Stimulated activated CD8-positive, alpha-beta memory T cell treated with anti-CD3 and anti-CD28 coated beads, Interleukin-15, amount 100 ng/mL, for 1 hour (primary cell): ENCODE results near the gene NKAIN1.
"Not testable (repeated sequence)": the region's sequence is repeated elsewhere in the genome, so short reads cannot be mapped to it uniquely, and the experiment has no call there.

ENCODE experiments used
- DNase-seq: peaks from one replicate; pipeline ENCODE4 v3.0.0-alpha.2; 2020; ENCODE audit warnings: low read depth

The NKAIN1 gene

DNA sequence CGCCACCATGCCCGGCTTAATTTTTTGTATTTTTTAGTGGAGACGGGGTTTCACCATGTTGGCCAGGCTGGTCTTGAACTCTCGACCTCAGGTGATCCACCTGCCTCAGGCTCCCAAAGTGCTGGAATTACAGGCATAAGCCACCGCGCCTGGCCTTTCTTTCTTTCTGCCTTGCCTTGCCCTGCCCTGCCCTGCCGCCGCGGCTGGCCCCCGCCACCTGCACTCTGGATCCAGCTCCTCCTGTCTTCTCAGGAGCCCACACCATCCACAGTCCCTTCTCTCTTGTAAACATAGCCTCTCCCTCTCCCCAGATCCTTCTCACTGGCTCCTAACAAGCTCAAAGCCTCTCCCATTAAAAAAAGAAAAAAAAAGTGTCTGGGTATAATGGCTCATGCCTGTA is 44.4 kb downstream of the NKAIN1 start:
- not testable (repeated sequence) for DNase-seq

GRCh38 chr1:31193729-31194128 is 46.0 kb downstream of the NKAIN1 start:
- DNase-seq: no peak

- DNase-seq: no peak
Measured at GRCh38 chr1:31191281-31191680, 48.4 kb downstream of the NKAIN1 start.

GRCh38 chr1:31189696-31190674 is 49.7 kb downstream of the NKAIN1 start:
- DNase-seq: no peak

- no peak for DNase-seq
Measured at GRCh38 chr1:31183927-31184554, 55.6 kb downstream of the NKAIN1 start.

DNA sequence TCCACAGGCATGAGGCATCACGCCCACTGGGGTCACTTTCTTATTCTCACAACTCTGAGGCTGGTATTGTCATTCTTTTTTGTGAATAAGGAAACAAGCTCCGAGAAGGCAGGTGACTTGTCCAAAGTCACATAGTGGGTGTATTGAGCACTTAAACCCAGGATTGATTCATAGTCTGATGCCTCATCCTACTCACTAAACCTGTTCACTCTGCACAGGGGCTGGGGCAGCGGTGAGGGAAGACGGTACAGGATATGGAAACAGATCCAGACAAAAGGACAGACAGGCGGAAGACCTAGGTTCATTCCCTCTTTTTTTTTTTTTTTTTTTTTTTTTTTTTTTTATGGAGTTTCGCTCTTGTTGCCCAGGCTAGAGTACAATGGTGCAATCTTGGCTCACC is 56.6 kb downstream of the NKAIN1 start:
- DNase-seq: no peak

DNA sequence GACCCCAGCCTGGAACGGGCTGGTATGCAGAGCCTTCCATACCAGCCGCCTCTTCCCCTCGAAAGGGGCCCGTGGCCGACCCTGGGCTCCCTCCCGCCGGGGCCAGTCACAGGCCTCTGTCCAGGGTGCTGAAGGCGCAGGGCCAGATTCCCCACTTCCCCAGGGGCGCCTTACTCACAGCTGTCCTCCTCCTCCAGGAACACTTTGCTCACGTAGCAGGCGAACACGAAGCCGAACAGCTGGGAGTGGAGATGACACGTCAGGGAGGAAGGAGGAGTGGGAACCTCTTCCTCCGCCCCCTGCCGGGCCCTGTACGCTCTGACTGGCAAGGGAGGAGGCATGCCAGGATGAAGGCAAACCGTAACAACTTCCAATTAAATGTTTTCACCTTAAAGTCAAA is 57.3 kb downstream of the NKAIN1 start:
- peak; percentile 30 for DNase-seq

- DNase-seq: no peak
Measured at GRCh38 chr1:31181515-31182343, 58.0 kb downstream of the NKAIN1 start.

DNA sequence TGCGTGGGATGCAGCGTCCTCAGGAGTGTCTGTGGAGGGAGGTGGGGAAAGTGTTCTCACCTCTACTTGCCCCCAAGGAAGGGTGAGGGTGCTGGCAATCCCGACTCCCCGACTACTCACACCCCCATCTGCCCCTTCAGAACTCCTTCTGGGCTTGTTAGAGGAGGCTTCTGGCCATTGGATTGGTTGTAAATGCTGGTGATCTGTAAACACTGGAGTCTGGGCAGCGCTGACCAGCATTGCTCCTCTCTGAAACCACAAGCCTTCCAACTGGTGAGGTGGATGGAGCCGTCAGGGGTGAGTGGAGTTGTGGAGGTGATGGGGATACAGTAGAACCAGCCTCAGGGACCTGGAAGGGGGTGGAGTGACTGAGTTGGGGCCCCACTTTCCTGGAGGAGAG is 59.3 kb downstream of the NKAIN1 start:
- no peak for DNase-seq

- DNase-seq: not testable (repeated sequence)
Measured at GRCh38 chr1:31176291-31176690, 63.4 kb downstream of the NKAIN1 start.

DNA sequence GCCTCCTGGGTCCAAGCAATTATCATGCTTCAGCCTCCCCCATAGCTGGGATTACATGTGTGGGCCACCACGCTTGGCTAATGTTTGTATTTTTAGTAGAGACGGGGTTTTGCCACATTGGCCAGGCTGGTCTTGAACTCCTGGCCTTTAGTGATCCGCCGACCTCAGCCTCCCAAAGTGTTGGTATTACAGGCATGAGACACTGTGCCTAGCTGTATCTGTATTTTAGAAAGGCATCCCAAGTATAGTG is 69.3 kb downstream of the NKAIN1 start:
- DNase-seq: no peak

DNA sequence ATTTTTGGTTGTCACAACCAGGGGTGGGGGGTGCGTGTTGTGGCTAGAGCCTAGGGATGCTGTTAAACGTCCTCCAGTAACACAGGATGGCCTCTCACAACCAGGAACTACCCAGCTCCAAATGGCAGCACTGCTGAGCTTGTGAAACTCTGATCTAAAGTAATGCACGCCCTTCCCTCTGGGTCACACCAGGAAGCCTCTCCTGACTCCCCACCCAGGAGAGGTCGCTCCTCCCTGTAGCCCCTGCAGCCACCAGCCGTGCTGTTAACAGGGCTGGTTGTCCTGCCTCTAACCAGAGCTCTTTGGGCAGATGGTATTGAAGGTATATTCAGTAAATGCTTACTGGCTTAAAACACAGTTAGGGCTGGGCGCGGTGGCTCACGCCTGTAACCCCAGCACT is 73.2 kb downstream of the NKAIN1 start:
- DNase-seq: no peak

DNA sequence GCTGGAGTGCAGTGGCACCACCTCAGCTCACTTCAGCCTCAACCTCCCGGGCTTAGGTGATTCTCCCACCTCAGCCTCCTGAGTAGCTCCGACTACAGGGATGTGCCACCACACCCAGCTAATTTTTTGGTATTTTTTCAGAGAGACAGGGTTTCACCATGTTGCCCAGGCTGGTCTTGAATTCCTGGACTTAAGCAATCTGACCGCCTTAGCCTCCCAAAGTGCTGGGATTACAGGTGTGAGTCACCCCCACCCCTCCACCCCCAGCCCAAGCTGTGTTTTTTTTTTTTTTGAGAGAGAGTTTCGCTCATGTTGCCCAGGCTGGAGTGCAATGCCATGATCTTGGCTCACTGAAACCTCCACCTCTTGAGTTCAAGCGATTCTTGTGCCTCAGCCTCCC is 75.4 kb downstream of the NKAIN1 start:
- DNase-seq: no peak

- DNase-seq: no peak
Measured at GRCh38 chr1:31163866-31164265, 75.8 kb downstream of the NKAIN1 start.

DNA sequence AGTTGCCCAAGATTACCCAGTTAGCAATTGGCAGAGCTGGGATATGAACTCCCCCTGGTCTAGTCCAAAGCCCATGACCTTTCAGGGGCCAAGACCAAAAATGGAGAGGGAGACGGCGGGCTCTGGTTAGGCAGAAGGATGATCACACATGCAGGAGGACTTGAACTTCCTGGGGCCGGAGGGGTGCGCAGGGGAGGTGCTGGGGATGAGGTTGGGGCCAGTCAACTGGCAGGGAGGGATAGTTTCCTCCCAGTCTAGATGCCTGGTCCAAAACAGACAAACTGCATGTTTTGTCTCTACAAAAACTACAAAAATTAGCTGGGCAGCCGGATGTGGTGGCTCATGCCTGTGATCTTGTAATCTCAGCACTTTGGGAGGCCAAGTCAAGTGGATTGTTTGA is 78.1 kb downstream of the NKAIN1 start:
- no peak for DNase-seq

GRCh38 chr1:31159869-31160611 is 79.6 kb downstream of the NKAIN1 start:
- DNase-seq: no peak

GRCh38 chr1:31159323-31159722 is 80.4 kb downstream of the NKAIN1 start:
- DNase-seq: no peak

DNA sequence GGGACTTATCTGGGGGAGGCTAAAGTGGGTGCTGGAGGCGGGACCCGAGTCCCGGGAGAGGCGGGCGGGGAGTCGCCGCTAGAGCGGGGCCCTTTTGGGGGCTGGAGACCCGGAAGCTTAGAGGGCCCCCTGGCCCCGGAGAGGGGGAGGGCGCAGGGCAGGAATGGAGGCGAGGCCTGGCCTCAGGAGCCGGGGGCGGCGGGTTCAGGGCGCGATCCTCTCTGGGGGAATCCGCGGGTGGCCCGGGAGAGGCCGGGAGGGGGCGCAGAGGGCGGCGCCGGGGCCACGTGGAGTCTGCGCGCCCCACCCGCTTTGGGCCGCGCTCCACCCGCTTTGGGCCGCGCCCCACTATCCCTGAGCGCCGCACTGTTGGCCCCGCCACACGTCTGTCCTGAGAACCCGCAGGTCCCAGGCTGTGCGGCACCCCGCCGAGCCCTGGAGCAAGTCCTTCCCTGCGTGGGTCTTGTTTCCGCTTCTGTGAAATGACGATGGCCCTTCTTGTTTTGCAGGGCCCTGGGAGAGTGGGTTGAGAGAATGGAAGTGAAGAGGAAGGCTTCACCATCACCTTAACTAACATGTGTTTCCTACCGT is 84.4 kb downstream of the NKAIN1 start:
- peak; percentile 27 for DNase-seq

DNA sequence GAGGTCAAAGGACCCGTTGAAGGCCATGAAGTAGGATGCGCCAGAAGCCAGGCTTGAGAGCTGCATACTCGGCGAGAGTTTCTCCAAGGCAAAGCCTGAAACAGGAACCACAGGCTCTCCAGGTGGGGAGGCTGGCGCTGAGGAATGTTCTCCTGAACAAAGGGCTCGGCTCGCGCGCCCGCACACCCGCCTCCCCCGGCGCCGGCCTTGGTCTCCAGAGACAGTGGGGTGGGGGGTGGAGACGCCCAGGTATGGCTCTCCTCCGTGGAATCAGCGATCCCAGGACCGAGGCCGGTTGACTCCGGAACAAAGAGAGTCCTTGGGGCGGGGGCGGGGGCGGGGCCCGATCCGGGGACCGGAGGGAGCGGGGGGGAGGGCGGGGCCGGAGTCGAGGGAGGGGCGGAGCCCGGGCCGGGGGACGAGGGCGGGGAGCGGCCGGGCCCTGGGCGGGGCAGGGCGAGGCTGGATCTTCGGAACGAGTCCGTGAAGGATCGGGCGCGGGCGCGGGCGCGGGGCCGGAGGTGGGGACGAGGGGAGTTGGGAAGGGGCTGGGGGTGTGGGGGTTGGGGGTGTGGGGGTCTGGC is 85.0 kb downstream of the NKAIN1 start:
- DNase-seq: peak; percentile 44

GRCh38 chr1:31154000-31154631 is 85.6 kb downstream of the NKAIN1 start:
- DNase-seq: no peak

DNA sequence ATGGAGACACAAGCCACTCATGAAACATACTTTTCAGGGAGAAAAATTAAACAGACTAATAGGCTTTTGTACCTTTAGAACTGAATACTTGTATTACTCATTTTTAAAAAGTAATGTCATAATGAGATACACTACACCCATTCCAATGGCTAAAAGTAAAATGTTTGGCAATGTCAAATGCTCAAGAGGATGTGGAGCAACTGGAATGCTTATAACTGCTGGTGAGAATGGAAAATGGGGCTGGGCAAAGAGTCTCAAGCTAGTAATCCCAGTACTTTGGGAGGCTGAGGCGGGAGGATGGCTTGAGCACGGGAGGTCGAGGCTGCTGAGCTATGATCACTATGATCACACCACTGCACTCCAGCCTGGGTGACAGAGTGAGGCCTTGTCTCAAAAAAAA is 86.3 kb downstream of the NKAIN1 start:
- no peak for DNase-seq
